Kidney epithelial cell (primary cell): ENCODE measurements around the gene LDLRAD4. TPM values are rescaled to one million over a fixed set of nuclear protein-coding genes. Genes with fewer than 3 reads are reported as not detected.

ENCODE experiments used
- DNase-seq: peaks from one replicate; pipeline ENCODE4 v3.0.0-alpha.2; 2010; ENCODE audit warnings: low read depth
- H3K27me3 ChIP-seq: 2 replicates; pipeline ENCODE4 v1.6.0; 2011; ENCODE audit warnings: low read length; ENCODE audit not compliant: control insufficient read depth, insufficient read depth
- H3K36me3 ChIP-seq: 2 replicates; pipeline ENCODE4 v1.5.1; 2011; ENCODE audit warnings: low read length; ENCODE audit not compliant: control insufficient read depth, insufficient read depth
- H3K4me3 ChIP-seq: 2 replicates; pipeline ENCODE4 v1.5.1; 2011; ENCODE audit warnings: low read depth, mild to moderate bottlenecking, control low read depth, low read length
- total RNA-seq: library from RNA; depleted of rRNA; stranded (reverse); fragments of >200 nt; gene quantifications from 2 replicates; pipeline ENCODE4 v1.2.3, GENCODE V29; 2015
- TF ChIP-seq, protein P1 (sequence below): IDR thresholded peaks from 2 replicates; pipeline ENCODE4 v1.5.1; 2011; ENCODE audit warnings: mild to moderate bottlenecking, moderate library complexity, low read length, control low read depth, inconsistent platforms; ENCODE audit not compliant: insufficient read depth, poor library complexity, severe bottlenecking

The LDLRAD4 gene
- total RNA-seq, 1 donor from 2014 or later, result 5.8 TPM

DNA sequence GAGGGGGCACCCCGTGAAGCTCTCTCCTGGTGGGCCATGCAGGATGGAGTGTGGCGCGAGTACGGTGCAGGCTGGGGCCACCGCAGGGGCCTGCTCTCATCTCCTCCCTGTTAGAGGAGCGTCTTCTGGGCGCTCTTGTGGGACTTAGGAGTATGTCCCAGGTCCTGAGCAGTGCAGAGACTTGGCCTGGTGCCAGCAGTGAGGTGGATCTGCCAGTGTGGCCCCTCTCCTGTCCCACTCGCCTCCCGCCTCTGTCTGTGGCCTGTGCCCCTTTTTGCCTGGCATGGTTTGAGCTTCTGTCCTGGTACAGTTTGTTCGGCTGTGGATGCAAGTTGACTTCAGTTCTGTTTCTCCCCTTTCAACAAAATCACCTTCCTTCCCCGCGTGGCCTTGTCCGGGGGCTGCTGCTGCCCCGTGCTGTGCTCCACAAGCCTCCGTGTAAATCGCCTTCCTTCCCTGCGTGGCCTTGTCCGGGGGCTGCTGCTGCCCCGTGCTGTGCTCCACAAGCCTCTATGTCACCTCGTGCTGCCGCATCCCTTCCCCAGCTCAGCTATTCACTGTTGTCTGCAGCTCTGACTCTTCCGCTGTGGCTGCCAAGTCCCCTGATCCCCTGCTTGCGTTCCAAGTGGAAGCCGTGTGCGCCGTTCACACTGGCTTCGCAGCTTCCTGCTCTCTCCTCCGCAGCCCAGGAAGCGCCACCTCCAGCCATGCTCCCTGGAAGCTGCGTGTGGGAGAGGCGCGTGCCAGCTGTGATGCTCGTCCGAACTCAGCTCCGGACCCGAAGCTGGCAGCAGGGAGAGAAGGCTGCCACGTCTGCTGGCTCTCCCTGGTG is 13.7 kb downstream of the LDLRAD4 start:
- Histone ChIP-seq H3K27me3 (no peaks in the 10 kb centered on the region), H3K36me3 (no peaks in the 10 kb centered on the region), H3K4me3 (no peak overlapping the region)
- TF ChIP-seq, protein P1, sequence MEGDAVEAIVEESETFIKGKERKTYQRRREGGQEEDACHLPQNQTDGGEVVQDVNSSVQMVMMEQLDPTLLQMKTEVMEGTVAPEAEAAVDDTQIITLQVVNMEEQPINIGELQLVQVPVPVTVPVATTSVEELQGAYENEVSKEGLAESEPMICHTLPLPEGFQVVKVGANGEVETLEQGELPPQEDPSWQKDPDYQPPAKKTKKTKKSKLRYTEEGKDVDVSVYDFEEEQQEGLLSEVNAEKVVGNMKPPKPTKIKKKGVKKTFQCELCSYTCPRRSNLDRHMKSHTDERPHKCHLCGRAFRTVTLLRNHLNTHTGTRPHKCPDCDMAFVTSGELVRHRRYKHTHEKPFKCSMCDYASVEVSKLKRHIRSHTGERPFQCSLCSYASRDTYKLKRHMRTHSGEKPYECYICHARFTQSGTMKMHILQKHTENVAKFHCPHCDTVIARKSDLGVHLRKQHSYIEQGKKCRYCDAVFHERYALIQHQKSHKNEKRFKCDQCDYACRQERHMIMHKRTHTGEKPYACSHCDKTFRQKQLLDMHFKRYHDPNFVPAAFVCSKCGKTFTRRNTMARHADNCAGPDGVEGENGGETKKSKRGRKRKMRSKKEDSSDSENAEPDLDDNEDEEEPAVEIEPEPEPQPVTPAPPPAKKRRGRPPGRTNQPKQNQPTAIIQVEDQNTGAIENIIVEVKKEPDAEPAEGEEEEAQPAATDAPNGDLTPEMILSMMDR, result no peak
- no peak for DNase-seq

DNA sequence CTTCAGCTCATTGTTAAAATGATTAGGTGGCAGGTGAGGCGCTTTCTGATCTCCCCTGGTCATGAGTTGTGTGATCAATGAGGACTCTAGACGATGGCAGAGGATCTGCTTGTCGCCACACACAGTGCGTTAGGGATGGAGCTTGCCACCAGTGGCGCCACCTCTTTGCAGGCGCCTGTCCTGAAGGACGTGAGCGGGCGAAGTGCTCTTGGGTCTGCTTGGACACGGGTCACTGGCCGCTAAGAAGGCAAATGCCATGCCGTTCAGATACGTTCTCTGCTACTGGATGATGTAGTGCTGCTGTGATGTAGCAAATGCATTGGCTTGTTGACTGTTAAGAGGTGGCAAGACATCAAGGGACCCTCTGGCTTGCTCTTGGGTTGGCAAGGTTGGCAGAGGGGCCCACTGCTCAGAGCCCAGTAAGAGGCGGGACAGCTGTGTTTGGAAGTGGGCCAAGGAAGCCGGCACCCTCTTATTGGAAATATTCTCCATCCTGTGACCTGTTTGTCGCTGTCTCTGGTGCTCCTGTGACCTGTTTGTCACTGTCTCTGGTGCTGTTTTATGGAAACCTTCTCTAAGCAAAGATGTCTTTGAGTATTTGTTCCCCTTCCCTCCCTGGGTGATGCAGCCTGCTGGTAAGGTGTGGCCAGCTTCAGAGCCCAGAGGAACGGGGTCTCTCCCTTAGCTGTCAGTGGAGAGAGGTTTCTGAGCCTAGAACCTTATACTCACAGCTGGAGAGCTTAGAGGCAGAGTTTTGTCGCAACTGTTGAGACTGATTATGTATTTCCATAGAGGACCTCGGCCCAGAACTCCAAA is 14.6 kb downstream of the LDLRAD4 start:
- no peak for DNase-seq
- Histone ChIP-seq H3K27me3 (no peaks in the 10 kb centered on the region), H3K4me3 (no peak overlapping the region), H3K36me3 (no peaks in the 10 kb centered on the region)
- TF ChIP-seq, protein P1, result no peak

DNA sequence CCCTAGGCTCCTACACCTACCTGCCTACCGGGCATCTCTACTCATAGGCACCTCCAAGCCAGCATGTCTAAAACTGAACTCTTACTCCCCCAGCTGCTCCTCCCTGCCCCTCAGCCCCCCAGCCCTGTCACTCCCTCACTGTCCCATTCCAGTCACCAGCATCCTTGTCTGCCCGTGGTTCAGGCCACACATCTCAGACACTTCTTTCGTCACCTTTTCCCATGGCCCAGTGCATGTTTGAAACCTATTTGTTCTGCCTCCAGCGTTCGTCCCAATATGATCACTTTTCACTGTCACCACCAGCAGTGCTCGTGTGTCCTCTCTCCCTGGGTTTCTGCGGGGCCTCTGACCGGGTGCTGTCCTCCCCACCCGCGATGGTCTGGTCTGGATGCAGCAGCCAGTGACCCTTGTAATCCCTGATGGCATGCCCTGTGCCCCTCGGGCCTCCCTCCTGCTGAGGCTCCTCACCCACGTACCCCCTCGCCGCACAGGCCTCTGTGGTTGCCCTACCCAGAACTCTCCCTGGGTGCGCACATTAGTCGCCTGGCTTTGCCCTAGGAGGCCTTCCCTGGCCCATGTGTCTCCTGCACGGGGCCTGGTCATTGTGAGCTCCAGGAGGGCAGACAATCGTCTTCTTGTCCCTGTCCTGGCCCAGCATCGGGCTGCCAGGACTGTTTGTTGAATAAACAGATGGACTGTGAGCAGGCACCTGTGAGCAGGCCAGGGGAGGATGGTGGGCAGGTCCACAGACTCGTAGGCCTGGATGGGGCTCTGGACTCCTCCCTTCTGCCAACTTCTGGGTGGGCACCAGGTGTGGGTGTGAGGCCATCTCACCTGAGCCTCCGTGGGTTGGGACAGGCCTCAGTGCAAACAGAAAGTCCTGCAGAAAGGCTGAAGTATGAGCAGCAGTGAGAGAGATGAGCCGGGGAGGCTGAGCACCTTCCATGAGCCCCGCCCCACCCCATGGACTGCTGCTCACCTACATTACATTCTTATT is 15.5 kb downstream of the LDLRAD4 start:
- Histone ChIP-seq H3K27me3 (no peaks in the 10 kb centered on the region), H3K36me3 (no peaks in the 10 kb centered on the region), H3K4me3 (no peak overlapping the region)
- TF ChIP-seq, protein P1, result no peak
- DNase-seq, result no peak

DNA sequence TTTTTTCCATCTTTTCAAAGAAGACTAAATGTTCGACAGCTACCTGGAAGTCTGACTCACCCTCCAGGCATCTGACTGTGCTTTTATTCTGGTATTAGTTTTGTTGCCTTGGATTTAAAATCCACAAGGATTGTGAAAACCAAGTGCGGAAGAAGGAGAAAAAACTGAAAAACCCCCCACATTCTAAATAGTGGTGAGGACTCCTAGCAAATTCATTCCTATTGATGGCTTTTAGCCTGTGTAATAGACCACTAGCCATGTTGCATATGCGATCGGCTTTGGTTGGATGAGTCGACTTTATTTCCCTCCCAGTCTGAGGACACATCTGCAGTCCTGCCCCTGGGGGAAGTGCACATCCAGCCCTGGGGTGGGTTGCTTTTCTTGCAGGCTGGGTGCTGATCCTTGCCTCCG is 16.9 kb downstream of the LDLRAD4 start:
- no peaks in the 10 kb centered on the region for H3K27me3 ChIP-seq
- peak; percentile 14 for DNase-seq
- TF ChIP-seq, protein P1, result no peak
- no peak overlapping the region for H3K4me3 ChIP-seq
- no peaks in the 10 kb centered on the region for H3K36me3 ChIP-seq

DNA sequence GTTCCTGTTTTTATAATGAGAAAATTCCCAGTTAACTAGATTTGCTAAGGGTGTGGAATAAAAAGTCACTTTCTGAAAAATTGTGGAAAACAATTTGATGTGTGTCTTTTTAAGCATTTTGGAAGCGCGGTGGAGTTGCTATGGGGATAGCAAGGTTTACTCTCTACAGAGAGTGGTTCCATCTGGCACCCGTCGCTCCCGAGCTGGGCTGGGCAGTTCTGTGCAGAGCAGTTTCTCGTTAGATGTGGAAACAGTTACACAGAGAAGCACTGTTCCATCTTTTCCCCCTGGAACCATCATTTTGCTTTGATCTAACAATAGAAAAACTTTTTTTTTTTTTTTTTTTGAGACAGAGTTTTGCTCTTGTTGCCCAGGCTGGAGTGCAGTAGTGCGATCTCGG is 17.4 kb downstream of the LDLRAD4 start:
- Histone ChIP-seq H3K4me3 (no peak overlapping the region), H3K27me3 (no peaks in the 10 kb centered on the region), H3K36me3 (no peaks in the 10 kb centered on the region)
- TF ChIP-seq, protein P1, result no peak
- no peak for DNase-seq
